KOPT-K1 (cell line): Measurements from ENCODE around the gene CDH23.
"Not testable (repeated sequence)": the region's sequence is repeated elsewhere in the genome, so short reads cannot be mapped to it uniquely, and the experiment has no call there.

Experiments
- H3K27ac ChIP-seq: fragments of 200-600 bp; sonication (generic); 2 replicates; pipeline ENCODE4 v1.5.1; 2016; ENCODE audit warnings: antibody characterized with exemption, mild to moderate bottlenecking, low read depth, low read length; ENCODE audit not compliant: poor library complexity, severe bottlenecking
- H3K36me3 ChIP-seq: fragments of 200-600 bp; sonication (generic); 2 replicates; pipeline ENCODE4 v1.5.1; 2017; ENCODE audit warnings: antibody characterized with exemption, mild to moderate bottlenecking, low read length, moderate library complexity; ENCODE audit not compliant: insufficient read depth
- H3K9me3 ChIP-seq: fragments of 200-600 bp; sonication (generic); 2 replicates; pipeline ENCODE4 v1.5.1; 2017; ENCODE audit warnings: antibody characterized with exemption, low read length, mild to moderate bottlenecking; ENCODE audit not compliant: insufficient read depth, poor library complexity, severe bottlenecking

The CDH23 gene

GRCh38 chr10:71396711-71397295 is at the start of gene CDH23:
Gene CDH23, plus strand, starts transcription at chr10:71396920. Its CDS starts 42,912 bp downstream, at chr10:71439832.
- H3K9me3 ChIP-seq, result no peaks in the 10 kb centered on the region
- H3K27ac ChIP-seq, result no peak within 1 kb of the TSS
- H3K36me3 ChIP-seq, result no peaks in the 10 kb centered on the region

- Histone ChIP-seq H3K9me3 (no peaks in the 10 kb centered on the region), H3K27ac (no peak overlapping the region), H3K36me3 (no peaks in the 10 kb centered on the region)
Measured at GRCh38 chr10:71347587-71348395, 48.9 kb upstream of the CDH23 start.

- no peaks in the 10 kb centered on the region for H3K36me3 ChIP-seq
- no peak overlapping the region for H3K27ac ChIP-seq
- no peaks in the 10 kb centered on the region for H3K9me3 ChIP-seq
Measured at GRCh38 chr10:71348850-71349249, 47.9 kb upstream of the CDH23 start.

GRCh38 chr10:71349406-71349805 is 47.3 kb upstream of the CDH23 start:
- H3K36me3 ChIP-seq, result no peaks in the 10 kb centered on the region
- no peak overlapping the region for H3K27ac ChIP-seq

GRCh38 chr10:71351087-71351486 is 45.6 kb upstream of the CDH23 start:
- Histone ChIP-seq H3K36me3 (no peaks in the 10 kb centered on the region), H3K27ac (no peak overlapping the region), H3K9me3 (no peaks in the 10 kb centered on the region)

More at GRCh38 chr10:71349406-71349805, 47.3 kb upstream of the CDH23 start:
- H3K9me3 ChIP-seq, result no peaks in the 10 kb centered on the region

GRCh38 chr10:71351628-71352319 is 44.9 kb upstream of the CDH23 start:
- Histone ChIP-seq H3K27ac (no peak overlapping the region), H3K9me3 (no peaks in the 10 kb centered on the region), H3K36me3 (no peaks in the 10 kb centered on the region)

GRCh38 chr10:71353639-71354038 is 43.1 kb upstream of the CDH23 start:
- Histone ChIP-seq H3K9me3 (no peaks in the 10 kb centered on the region), H3K27ac (no peak overlapping the region), H3K36me3 (no peaks in the 10 kb centered on the region)

GRCh38 chr10:71354776-71355175 is 41.9 kb upstream of the CDH23 start:
- Histone ChIP-seq H3K27ac (no peak overlapping the region), H3K36me3 (no peaks in the 10 kb centered on the region), H3K9me3 (no peaks in the 10 kb centered on the region)

- Histone ChIP-seq H3K27ac (no peak overlapping the region), H3K36me3 (no peaks in the 10 kb centered on the region), H3K9me3 (no peaks in the 10 kb centered on the region)
Measured at GRCh38 chr10:71355886-71356285, 40.8 kb upstream of the CDH23 start.

GRCh38 chr10:71357792-71358265 is 38.9 kb upstream of the CDH23 start:
- no peaks in the 10 kb centered on the region for H3K9me3 ChIP-seq
- H3K27ac ChIP-seq, result no peak overlapping the region
- no peaks in the 10 kb centered on the region; the same call in 1 of the 2 replicates for H3K36me3 ChIP-seq

- no peaks in the 10 kb centered on the region for H3K9me3 ChIP-seq
- H3K27ac ChIP-seq, result no peak overlapping the region
- no peaks in the 10 kb centered on the region; the same call in 1 of the 2 replicates for H3K36me3 ChIP-seq
Measured at GRCh38 chr10:71358277-71358676, 38.4 kb upstream of the CDH23 start.

GRCh38 chr10:71358906-71359305 is 37.8 kb upstream of the CDH23 start:
- not testable (repeated sequence) for H3K36me3 ChIP-seq, H3K9me3 ChIP-seq, H3K27ac ChIP-seq

GRCh38 chr10:71359364-71360046 is 37.2 kb upstream of the CDH23 start:
- H3K9me3 ChIP-seq, result no peaks in the 10 kb centered on the region
- no peak overlapping the region for H3K27ac ChIP-seq
- no peaks in the 10 kb centered on the region; the same call in 1 of the 2 replicates for H3K36me3 ChIP-seq

- no peaks in the 10 kb centered on the region; the same call in 1 of the 2 replicates for H3K36me3 ChIP-seq
Measured at GRCh38 chr10:71360735-71361134, 36.0 kb upstream of the CDH23 start.

GRCh38 chr10:71361581-71361980 is 35.1 kb upstream of the CDH23 start:
- no peaks in the 10 kb centered on the region; the same call in 1 of the 2 replicates for H3K36me3 ChIP-seq
- H3K27ac ChIP-seq, result no peak overlapping the region
- H3K9me3 ChIP-seq, result no peaks in the 10 kb centered on the region

More at GRCh38 chr10:71360735-71361134, 36.0 kb upstream of the CDH23 start:
- no peaks in the 10 kb centered on the region for H3K9me3 ChIP-seq
- H3K27ac ChIP-seq, result no peak overlapping the region
